GM12891 (cell line): ENCODE measurements around the gene AIG1.

Experiments
- PAX5 ChIP-seq: IDR thresholded peaks from 2 replicates; pipeline ENCODE4 v1.6.1; 2011; ENCODE audit warnings: low read length, moderate library complexity, mild to moderate bottlenecking; ENCODE audit not compliant: insufficient read depth, severe bottlenecking
- POLR2A ChIP-seq: IDR thresholded peaks from 2 replicates; pipeline ENCODE4 v1.6.1; 2011; ENCODE audit warnings: low read depth, low read length, control low read depth
- POLR2AphosphoS5 ChIP-seq: IDR thresholded peaks from 2 replicates; pipeline ENCODE4 v1.6.1; 2011; ENCODE audit warnings: low read depth, low read length, control low read depth
- SPI1 ChIP-seq: IDR thresholded peaks from 2 replicates; pipeline ENCODE4 v1.6.1; 2011; ENCODE audit warnings: low read depth, low read length, control low read depth
- TAF1 ChIP-seq: IDR thresholded peaks from 2 replicates; pipeline ENCODE4 v1.6.1; 2011; ENCODE audit warnings: low read depth, low read length, control low read depth

DNA sequence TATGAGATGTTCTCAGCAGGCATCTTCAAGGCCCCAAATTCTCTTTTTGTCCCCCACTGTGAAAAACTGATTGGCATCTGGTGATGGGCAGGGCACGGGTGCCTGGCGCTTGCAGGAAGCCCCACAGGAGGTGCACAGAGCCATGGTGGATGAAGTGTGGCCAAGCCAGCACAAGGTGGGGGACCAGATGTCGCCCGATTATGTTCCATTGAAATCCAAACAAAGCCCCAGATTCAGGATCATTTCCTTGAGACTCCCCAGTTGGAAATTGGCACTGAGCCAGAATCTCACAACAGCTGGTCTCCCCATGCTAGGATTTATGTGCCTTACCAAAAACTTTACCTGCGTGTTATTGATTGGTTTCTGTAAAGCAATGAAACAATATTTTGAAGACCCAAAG, 203.7 kb downstream of the AIG1 start:
- TF ChIP-seq PAX5 (no peak), TAF1 (no peak), POLR2A (no peak), POLR2AphosphoS5 (no peak), SPI1 (no peak)
